Measurements from ENCODE around the gene MACROH2A1.

GRCh38 chr5:135348918-135349317 is 50.1 kb downstream of the MACROH2A1 start:
- TF ChIP-seq SUZ12 (IDR thresholded peaks at IDR 0.05; ENCODE audit: extremely low read depth, insufficient read depth, insufficient read length): no peak
- no peak for TF ChIP-seq ZNF274 (IDR thresholded peaks at IDR 0.05; ENCODE audit: low read depth, low read length)
